NCI-H1417 (cell line): Measurements from ENCODE around the gene MDM4.
A peak's percentile ranks its signal among the peaks of the same experiment; 100 is the strongest.
"Not testable (repeated sequence)": the region's sequence is repeated elsewhere in the genome, so short reads cannot be mapped to it uniquely, and the experiment has no call there.

Experiments used
- DNase-seq, 3 experiments: peaks; one replicate each; lab custom pipeline; 2025; lab: John Stamatoyannopoulos, UW

The MDM4 gene

GRCh38 chr1:204516180-204516879, at the start of gene MDM4:
TSS of gene MDM4 (plus strand) at chr1:204516406. CDS start at chr1:204525519, 9,113 bp downstream.
- peak; percentile 99 to 100 (median 99) for DNase-seq

GRCh38 chr1:204466416-204467405, 49.5 kb upstream of the MDM4 start:
- DNase-seq, result no peak

- DNase-seq, result no peak
Measured at GRCh38 chr1:204468206-204468605, 48.0 kb upstream of the MDM4 start.

GRCh38 chr1:204468766-204469302, 47.4 kb upstream of the MDM4 start:
- no peak for DNase-seq

GRCh38 chr1:204469304-204469703, 46.9 kb upstream of the MDM4 start:
- DNase-seq, result no peak

- DNase-seq, result no peak
Measured at GRCh38 chr1:204471687-204472086, 44.5 kb upstream of the MDM4 start.

GRCh38 chr1:204472660-204473059, 43.5 kb upstream of the MDM4 start:
- DNase-seq, result no peak

GRCh38 chr1:204473400-204473965, 42.7 kb upstream of the MDM4 start:
- no peak for DNase-seq

- DNase-seq, result no peak
Measured at GRCh38 chr1:204475656-204476432, 40.4 kb upstream of the MDM4 start.

GRCh38 chr1:204476563-204476962, 39.6 kb upstream of the MDM4 start:
- DNase-seq, result no peak

GRCh38 chr1:204477036-204477740, 39.0 kb upstream of the MDM4 start:
- DNase-seq, result no peak

- no peak for DNase-seq
Measured at GRCh38 chr1:204478172-204478899, 37.9 kb upstream of the MDM4 start.

GRCh38 chr1:204478921-204479320, 37.3 kb upstream of the MDM4 start:
- DNase-seq, result no peak

- no peak for DNase-seq
Measured at GRCh38 chr1:204479387-204480136, 36.6 kb upstream of the MDM4 start.

- peak in 1 of 3 experiments; percentile 87 for DNase-seq
Measured at GRCh38 chr1:204480515-204480914, 35.7 kb upstream of the MDM4 start.

GRCh38 chr1:204483791-204484190, 32.4 kb upstream of the MDM4 start:
- DNase-seq, result no peak

GRCh38 chr1:204486513-204487255, 29.5 kb upstream of the MDM4 start:
- not testable (repeated sequence) for DNase-seq

- DNase-seq, result no peak
Measured at GRCh38 chr1:204487256-204487615, 29.0 kb upstream of the MDM4 start.

GRCh38 chr1:204491655-204492054, 24.6 kb upstream of the MDM4 start:
- DNase-seq, result no peak
